Peyer's patch (tissue), 4 donors: ENCODE measurements around the gene KNG1.

ENCODE experiments used
- POLR2A ChIP-seq, 2 donors: fragments of 450-650 bp; IDR thresholded peaks; one replicate each; pipeline ENCODE4 v1.5.1; 2017; ENCODE audit warnings: antibody characterized with exemption in 2 of 2, mild to moderate bottlenecking in 2 of 2, moderate library complexity in 2 of 2
- TF ChIP-seq, protein P1 (sequence below), 6 experiments: fragments of 450-650 bp in 4 of 6; fragments of 200-600 bp in 2 of 6; sonication (generic) in 1 of 6; IDR thresholded peaks; one replicate each; pipeline ENCODE4 v1.5.1; 2017 to 2019; ENCODE audit warnings: antibody characterized with exemption in 6 of 6, mild to moderate bottlenecking in 3 of 6, moderate library complexity in 1 of 6

DNA sequence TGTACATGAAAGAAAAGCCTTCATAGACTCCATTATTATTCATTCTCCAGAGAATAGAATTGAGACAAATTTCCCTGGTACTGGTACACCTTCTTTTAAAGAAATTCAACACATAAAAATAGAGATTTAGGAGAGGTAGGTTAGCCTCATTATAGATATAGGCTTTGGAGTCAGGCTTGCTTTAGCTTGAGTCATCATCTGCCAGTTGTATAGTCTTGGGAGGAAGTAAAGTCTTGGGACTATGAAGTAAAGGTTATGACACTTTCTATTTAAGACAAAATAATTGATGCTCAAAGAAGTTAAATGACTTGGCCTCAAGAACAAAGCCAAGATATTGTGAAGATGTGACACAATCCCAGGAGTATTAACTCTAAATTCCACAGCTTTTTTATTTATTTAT, 47.0 kb upstream of the KNG1 start:
- TF ChIP-seq, protein P1, sequence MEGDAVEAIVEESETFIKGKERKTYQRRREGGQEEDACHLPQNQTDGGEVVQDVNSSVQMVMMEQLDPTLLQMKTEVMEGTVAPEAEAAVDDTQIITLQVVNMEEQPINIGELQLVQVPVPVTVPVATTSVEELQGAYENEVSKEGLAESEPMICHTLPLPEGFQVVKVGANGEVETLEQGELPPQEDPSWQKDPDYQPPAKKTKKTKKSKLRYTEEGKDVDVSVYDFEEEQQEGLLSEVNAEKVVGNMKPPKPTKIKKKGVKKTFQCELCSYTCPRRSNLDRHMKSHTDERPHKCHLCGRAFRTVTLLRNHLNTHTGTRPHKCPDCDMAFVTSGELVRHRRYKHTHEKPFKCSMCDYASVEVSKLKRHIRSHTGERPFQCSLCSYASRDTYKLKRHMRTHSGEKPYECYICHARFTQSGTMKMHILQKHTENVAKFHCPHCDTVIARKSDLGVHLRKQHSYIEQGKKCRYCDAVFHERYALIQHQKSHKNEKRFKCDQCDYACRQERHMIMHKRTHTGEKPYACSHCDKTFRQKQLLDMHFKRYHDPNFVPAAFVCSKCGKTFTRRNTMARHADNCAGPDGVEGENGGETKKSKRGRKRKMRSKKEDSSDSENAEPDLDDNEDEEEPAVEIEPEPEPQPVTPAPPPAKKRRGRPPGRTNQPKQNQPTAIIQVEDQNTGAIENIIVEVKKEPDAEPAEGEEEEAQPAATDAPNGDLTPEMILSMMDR (IDR thresholded peaks at IDR 0.05), result no peak
- no peak for TF ChIP-seq POLR2A (IDR thresholded peaks at IDR 0.05)
